HCT116 (cell line): ENCODE data around the gene TYROBP.

Source experiments
- CTCF ChIP-seq, 3 experiments: fragments of 200-600 bp in 1 of 3; sonication (generic) in 1 of 3; IDR thresholded peaks in 2 of 3; conservative IDR thresholded peaks in 1 of 3; 2 replicates each; pipeline ENCODE4 v1.5.1; 2012 to 2017; ENCODE audit warnings: low read depth in 2 of 3, low read length in 2 of 3, antibody characterized with exemption in 1 of 3, borderline replicate concordance in 1 of 3, control low read depth in 1 of 3, mild to moderate bottlenecking in 1 of 3, mixed read lengths in 1 of 3, mixed run types in 1 of 3, moderate library complexity in 1 of 3; ENCODE audit not compliant: insufficient read depth in 1 of 3
- EZH2 ChIP-seq: fragments of 200-600 bp; sonication (generic); IDR thresholded peaks from 2 replicates; pipeline ENCODE4 v1.6.1; 2017; ENCODE audit warnings: antibody characterized with exemption, mixed run types
- JUND ChIP-seq: IDR thresholded peaks from 2 replicates; pipeline ENCODE4 v1.6.1; 2012
- POLR2A ChIP-seq: IDR thresholded peaks from 2 replicates; pipeline ENCODE4 v1.7.0; 2011; ENCODE audit warnings: borderline replicate concordance; ENCODE audit not compliant: insufficient read depth, insufficient read length; ENCODE audit errors: extremely low read depth
- POLR2AphosphoS5 ChIP-seq: IDR thresholded peaks from 2 replicates; pipeline ENCODE4 v1.6.1; 2011; ENCODE audit warnings: mild to moderate bottlenecking, low read depth, low read length, moderate library complexity
- YY1 ChIP-seq: IDR thresholded peaks from 2 replicates; pipeline ENCODE4 v1.6.1; 2011; ENCODE audit warnings: low read length, low read depth, moderate library complexity, mild to moderate bottlenecking; ENCODE audit not compliant: insufficient replicate concordance; ENCODE audit errors: extremely low read depth

- no peak for TF ChIP-seq CTCF (IDR thresholded peaks at IDR 0.05 in 2 of 3, conservative IDR thresholded peaks at IDR 0.05 in 1 of 3; ENCODE audit: borderline replicate concordance in 1 of 3, insufficient read depth in 1 of 3, low read depth in 2 of 3, low read length in 2 of 3)
- no peak for TF ChIP-seq EZH2
- no peak for TF ChIP-seq POLR2AphosphoS5
- no peak for TF ChIP-seq POLR2A
- TF ChIP-seq JUND = no peak
- no peak for TF ChIP-seq YY1
Observed at GRCh38 chr19:35940078-35940775, 32.1 kb upstream of the TYROBP start.
